Measurements from ENCODE around the gene SNX5. TPM values are rescaled to one million over a fixed set of nuclear protein-coding genes. Genes with fewer than 3 reads are reported as not detected.

SNX5 gene
- total RNA-seq, 2 experiments from 2014 or later: 149 to 166 TPM

GRCh38 chr20:17985388-17986018 is 16.9 kb upstream of the SNX5 start:
- Mint-ChIP-seq H3K9me3 (no peaks in the 10 kb centered on the region), H3K36me3 (ENCODE audit: low read depth) (peaks cover 56% of the 10 kb centered on the region), H3K4me1 (peaks cover 27% of the 10 kb centered on the region), H3K27me3 (no peaks in the 10 kb centered on the region), H3K27ac (no peak overlapping the region), H3K4me3 (no peak overlapping the region)
- POLR2A ChIA-PET: interaction anchor here (0.6 kb wide), 1 partner anchor 19 kb away, joined by 3 read pairs; no protein-coding TSS in a partner anchor
- CTCF ChIA-PET: interaction anchor here (0.6 to 1.2 kb wide), 5 partner anchors 9 to 994 kb away, joined by 3 to 4 read pairs (median 3); no protein-coding TSS in a partner anchor
- DNase-seq: no peak

- POLR2A ChIA-PET: no interaction called here
- no peak for DNase-seq
- Mint-ChIP-seq H3K9me3 (no peaks in the 10 kb centered on the region), H3K27me3 (no peaks in the 10 kb centered on the region), H3K4me3 (no peak overlapping the region), H3K27ac (peak overlapping the region; percentile 2), H3K36me3 (ENCODE audit: low read depth) (peaks cover 53% of the 10 kb centered on the region), H3K4me1 (peaks cover 42% of the 10 kb centered on the region)
- CTCF ChIA-PET: interaction anchor here (1.0 to 1.4 kb wide), 3 partner anchors 9 to 18 kb away, joined by 3 to 4 read pairs (median 3); no protein-coding TSS in a partner anchor
These were observed 7.7 kb upstream of the SNX5 start for GRCh38 chr20:17976305-17976704.

GRCh38 chr20:17972121-17972520 is 3.5 kb upstream of the SNX5 start:
- peaks cover 50% of the 10 kb centered on the region for H3K4me1 Mint-ChIP-seq
- POLR2A ChIA-PET: no interaction called here

GRCh38 chr20:17971300-17972013 is 2.9 kb upstream of the SNX5 start:
- Mint-ChIP-seq H3K4me1 (peaks cover 50% of the 10 kb centered on the region), H3K27me3 (no peaks in the 10 kb centered on the region), H3K9me3 (no peaks in the 10 kb centered on the region), H3K4me3 (peak overlapping the region; percentile 99), H3K27ac (peak overlapping the region; percentile 68), H3K36me3 (ENCODE audit: low read depth) (peaks cover 68% of the 10 kb centered on the region)
- DNase-seq: no peak
- CTCF ChIA-PET: interaction anchor here (1.1 to 1.5 kb wide), 3 partner anchors 24 to 289 kb away, joined by 3 to 4 read pairs (median 3); no protein-coding TSS in a partner anchor
- POLR2A ChIA-PET: interaction anchor here (0.6 kb wide), 1 partner anchor 21 kb away, joined by 4 read pairs; no protein-coding TSS in a partner anchor

More at GRCh38 chr20:17972121-17972520, 3.5 kb upstream of the SNX5 start:
- DNase-seq: no peak
- Mint-ChIP-seq H3K36me3 (ENCODE audit: low read depth) (peaks cover 66% of the 10 kb centered on the region), H3K4me3 (peak overlapping the region; percentile 99), H3K9me3 (no peaks in the 10 kb centered on the region), H3K27ac (peak overlapping the region; percentile 69), H3K27me3 (no peaks in the 10 kb centered on the region)
- CTCF ChIA-PET: interaction anchor here (1.5 kb wide), 1 partner anchor 290 kb away, joined by 3 read pairs; no protein-coding TSS in a partner anchor

- Mint-ChIP-seq H3K27ac (peak overlapping the region; percentile 95), H3K27me3 (no peaks in the 10 kb centered on the region), H3K4me1 (peaks cover 51% of the 10 kb centered on the region), H3K9me3 (no peaks in the 10 kb centered on the region), H3K36me3 (ENCODE audit: low read depth) (peaks cover 71% of the 10 kb centered on the region), H3K4me3 (peak overlapping the region; percentile 99)
- POLR2A ChIA-PET: interaction anchor here (0.7 to 1.0 kb wide), 2 partner anchors 11 to 23 kb away, joined by 3 to 4 read pairs; no protein-coding TSS in a partner anchor
- peak; percentile 58 for DNase-seq
- CTCF ChIA-PET: interaction anchor here (0.6 to 1.3 kb wide), 6 partner anchors 10 to 39 kb away, joined by 3 to 6 read pairs (median 4); no protein-coding TSS in a partner anchor
These were observed 1.4 kb upstream of the SNX5 start for GRCh38 chr20:17969884-17970409.

- Mint-ChIP-seq H3K27me3 (no peaks in the 10 kb centered on the region), H3K9me3 (no peaks in the 10 kb centered on the region), H3K36me3 (ENCODE audit: low read depth) (peaks cover 73% of the 10 kb centered on the region), H3K27ac (peak overlapping the region; percentile 95), H3K4me3 (peak overlapping the region; percentile 99), H3K4me1 (peaks cover 54% of the 10 kb centered on the region)
- POLR2A ChIA-PET: interaction anchor here (0.7 to 1.0 kb wide), 2 partner anchors 11 to 23 kb away, joined by 3 to 4 read pairs; no protein-coding TSS in a partner anchor
- DNase-seq: peak; percentile 48
- CTCF ChIA-PET: interaction anchor here (0.5 to 1.6 kb wide), 9 partner anchors 10 to 40 kb away, joined by 3 to 6 read pairs (median 3); no protein-coding TSS in a partner anchor
These were observed 787 bp upstream of the SNX5 start for GRCh38 chr20:17969278-17969883.

GRCh38 chr20:17967521-17968365 is 851 bp downstream of the SNX5 start:
- DNase-seq: no peak
- peaks cover 54% of the 10 kb centered on the region for H3K4me1 Mint-ChIP-seq
- POLR2A ChIA-PET: interaction anchor here (1.1 to 1.3 kb wide), 2 partner anchors 25 to 51 kb away, joined by 3 to 4 read pairs; no protein-coding TSS in a partner anchor

GRCh38 chr20:17966432-17967310 is 1.9 kb downstream of the SNX5 start:
- DNase-seq: peak; percentile 50
- ChIA-PET POLR2A (interaction anchor here (0.6 to 1.3 kb wide), 6 partner anchors 19 to 477 kb away, joined by 3 to 5 read pairs (median 4); no protein-coding TSS in a partner anchor), CTCF (interaction anchor here (0.6 to 3.5 kb wide), 9 partner anchors 8 to 645 kb away, joined by 3 to 31 read pairs (median 3); partner anchors contain the start of gene RRBP1)
- Mint-ChIP-seq H3K27ac (peak overlapping the region; percentile 95), H3K27me3 (no peaks in the 10 kb centered on the region), H3K4me3 (peak overlapping the region; percentile 99), H3K4me1 (peaks cover 53% of the 10 kb centered on the region), H3K9me3 (peaks cover 5% of the 10 kb centered on the region), H3K36me3 (ENCODE audit: low read depth) (peaks cover 77% of the 10 kb centered on the region)

More at GRCh38 chr20:17967521-17968365, 851 bp downstream of the SNX5 start:
- CTCF ChIA-PET: interaction anchor here (0.6 to 3.5 kb wide), 7 partner anchors 9 to 644 kb away, joined by 3 to 31 read pairs (median 5); partner anchors contain the start of gene RRBP1
- peaks cover 78% of the 10 kb centered on the region for H3K36me3 Mint-ChIP-seq (ENCODE audit: low read depth)
- peak overlapping the region; percentile 99 for H3K4me3 Mint-ChIP-seq
- peaks cover 5% of the 10 kb centered on the region for H3K9me3 Mint-ChIP-seq
- H3K27ac Mint-ChIP-seq: peak overlapping the region; percentile 95
- H3K27me3 Mint-ChIP-seq: no peaks in the 10 kb centered on the region

GRCh38 chr20:17965042-17965697 is 3.4 kb downstream of the SNX5 start:
- H3K36me3 Mint-ChIP-seq (ENCODE audit: low read depth): peaks cover 75% of the 10 kb centered on the region
- H3K4me3 Mint-ChIP-seq: peak overlapping the region; percentile 99
- H3K27ac Mint-ChIP-seq: peak overlapping the region; percentile 95
- ChIA-PET POLR2A (interaction anchor here (1.0 kb wide), 1 partner anchor 10 kb away, joined by 4 read pairs; no protein-coding TSS in a partner anchor), CTCF (interaction anchor here (0.6 to 3.5 kb wide), 9 partner anchors 9 to 360 kb away, joined by 3 to 31 read pairs (median 4); partner anchors contain the start of gene RRBP1)
- no peak for DNase-seq
- H3K4me1 Mint-ChIP-seq: peaks cover 59% of the 10 kb centered on the region
- peaks cover 5% of the 10 kb centered on the region for H3K9me3 Mint-ChIP-seq
- no peaks in the 10 kb centered on the region for H3K27me3 Mint-ChIP-seq

GRCh38 chr20:17964632-17965031 is 4.0 kb downstream of the SNX5 start:
- Mint-ChIP-seq H3K4me3 (peak overlapping the region; percentile 99), H3K9me3 (peaks cover 5% of the 10 kb centered on the region), H3K27me3 (no peaks in the 10 kb centered on the region), H3K4me1 (peaks cover 61% of the 10 kb centered on the region), H3K36me3 (ENCODE audit: low read depth) (peaks cover 69% of the 10 kb centered on the region), H3K27ac (peak overlapping the region; percentile 95)
- CTCF ChIA-PET: interaction anchor here (1.3 to 3.5 kb wide), 6 partner anchors 9 to 459 kb away, joined by 3 to 31 read pairs (median 4); partner anchors contain the start of gene RRBP1
- no peak for DNase-seq
- POLR2A ChIA-PET: no interaction called here
